ENCODE results near the gene KDM4C. TPM values are rescaled to one million over a fixed set of nuclear protein-coding genes. Genes with fewer than 3 reads are reported as not detected.

The KDM4C gene
- total RNA-seq, 1 donor from 2014 or later: 76.8 TPM

GRCh38 chr9:7139886-7140285 is 382.1 kb downstream of the KDM4C start:
- no peak for DNase-seq (ENCODE audit: low spot score)

DNA sequence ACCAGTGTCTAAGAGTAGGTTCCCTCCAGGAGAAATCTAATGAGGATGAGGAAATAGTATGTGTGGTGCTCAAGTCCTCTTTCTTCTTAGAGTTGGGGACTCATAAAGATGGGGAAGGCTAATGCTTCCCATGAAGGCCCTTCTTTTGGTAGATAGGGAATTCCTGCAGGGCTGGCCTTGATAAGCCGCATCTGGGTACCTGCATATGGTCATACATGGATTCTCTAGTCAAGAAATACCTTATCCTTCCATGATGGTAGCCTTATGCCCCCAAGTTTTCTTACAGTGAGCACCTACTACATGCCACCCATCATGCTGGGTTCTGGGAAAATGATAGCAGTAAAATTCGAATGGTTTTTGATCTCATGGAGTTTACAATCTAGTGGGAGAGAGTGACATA is 382.6 kb downstream of the KDM4C start:
- no peak for DNase-seq (ENCODE audit: low spot score)

GRCh38 chr9:7143645-7144200 is 385.9 kb downstream of the KDM4C start:
- no peak for DNase-seq (ENCODE audit: low spot score)

DNA sequence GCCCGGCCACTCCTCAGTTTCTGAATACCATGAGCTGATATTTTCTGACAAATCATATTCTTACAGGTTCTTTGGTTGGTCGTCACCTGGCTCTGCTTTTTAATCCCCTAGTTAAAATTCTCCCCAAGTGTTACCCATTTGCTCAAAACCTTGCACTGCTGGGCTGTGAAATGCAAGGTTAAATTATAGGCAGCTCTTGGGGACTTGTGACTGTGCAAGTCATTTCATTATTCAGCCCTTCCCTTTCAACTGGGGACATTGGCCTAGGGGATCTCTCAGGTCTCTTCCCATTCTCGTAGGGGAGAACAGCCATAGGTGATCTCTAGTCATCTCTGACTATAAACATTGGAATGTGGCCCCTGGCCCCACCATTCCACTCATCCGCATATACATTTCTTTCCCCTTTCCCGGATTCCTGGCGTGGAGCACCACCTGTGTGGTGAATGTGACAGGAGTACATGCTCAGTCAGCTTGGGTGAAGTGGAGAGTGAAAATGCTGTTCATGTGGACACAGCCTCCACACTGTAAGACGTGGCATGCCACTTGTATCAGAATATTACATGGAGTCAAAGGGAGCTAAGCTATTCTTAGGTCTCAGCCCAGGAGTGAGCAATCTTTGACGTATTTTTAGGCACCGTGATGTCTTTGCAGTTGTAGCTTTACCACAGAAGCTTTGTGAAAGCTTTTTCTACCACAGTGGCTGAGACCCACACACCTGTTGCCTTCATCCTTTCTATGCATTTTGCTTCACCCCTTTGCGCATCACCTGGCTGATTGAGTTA is 386.7 kb downstream of the KDM4C start:
- no peak for DNase-seq (ENCODE audit: low spot score)

- DNase-seq (ENCODE audit: low spot score): no peak
Observed at GRCh38 chr9:7145361-7146069, 387.7 kb downstream of the KDM4C start.

GRCh38 chr9:7146582-7146981 is 388.8 kb downstream of the KDM4C start:
- no peak for DNase-seq (ENCODE audit: low spot score)

DNA sequence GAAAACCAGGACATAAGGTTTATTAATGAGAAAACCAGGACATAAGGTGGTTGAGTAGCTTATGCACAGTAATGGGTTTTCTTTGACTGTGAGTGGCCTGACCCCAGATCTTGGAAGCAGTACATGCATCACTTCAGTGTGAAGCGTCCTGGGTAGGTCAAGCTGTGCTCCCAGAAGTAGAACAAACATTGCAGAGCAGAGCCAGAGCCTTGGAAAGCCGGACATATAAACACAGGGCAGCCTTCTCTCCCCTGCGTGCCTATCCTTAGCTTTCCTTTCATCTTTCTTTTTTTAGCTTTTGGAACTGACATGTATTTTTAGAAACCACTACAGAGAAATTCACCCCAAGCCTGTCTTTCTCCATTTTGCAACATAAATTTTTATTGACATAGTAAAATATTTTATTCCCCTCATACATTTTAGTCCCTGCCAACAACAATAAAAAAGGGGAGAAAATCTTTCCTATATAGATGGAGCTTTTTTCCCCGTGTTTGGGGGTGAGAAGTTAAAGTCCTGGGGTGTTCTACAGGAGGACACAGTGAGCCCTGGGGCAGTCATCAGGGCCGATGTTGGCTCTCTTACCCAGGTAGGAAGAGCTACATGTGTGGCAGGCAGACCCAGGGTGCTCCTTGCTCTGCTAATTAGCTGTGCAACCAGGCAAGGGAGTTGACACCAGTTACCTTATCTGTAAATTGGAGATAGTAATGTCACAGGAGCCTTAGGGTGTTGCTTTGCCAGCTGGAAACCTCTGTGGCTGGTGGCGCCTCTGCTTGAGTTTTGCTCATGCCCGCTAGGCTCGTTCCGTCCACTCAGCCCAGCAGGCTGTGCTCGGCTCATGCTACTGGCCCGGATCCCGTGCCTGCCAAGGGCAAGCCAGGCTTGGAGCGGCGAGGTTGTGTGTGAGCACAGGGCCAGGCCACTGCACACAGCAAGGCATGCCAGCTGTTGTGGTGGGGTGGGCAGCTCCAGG is 389.6 kb downstream of the KDM4C start:
- no peak for DNase-seq (ENCODE audit: low spot score)

DNA sequence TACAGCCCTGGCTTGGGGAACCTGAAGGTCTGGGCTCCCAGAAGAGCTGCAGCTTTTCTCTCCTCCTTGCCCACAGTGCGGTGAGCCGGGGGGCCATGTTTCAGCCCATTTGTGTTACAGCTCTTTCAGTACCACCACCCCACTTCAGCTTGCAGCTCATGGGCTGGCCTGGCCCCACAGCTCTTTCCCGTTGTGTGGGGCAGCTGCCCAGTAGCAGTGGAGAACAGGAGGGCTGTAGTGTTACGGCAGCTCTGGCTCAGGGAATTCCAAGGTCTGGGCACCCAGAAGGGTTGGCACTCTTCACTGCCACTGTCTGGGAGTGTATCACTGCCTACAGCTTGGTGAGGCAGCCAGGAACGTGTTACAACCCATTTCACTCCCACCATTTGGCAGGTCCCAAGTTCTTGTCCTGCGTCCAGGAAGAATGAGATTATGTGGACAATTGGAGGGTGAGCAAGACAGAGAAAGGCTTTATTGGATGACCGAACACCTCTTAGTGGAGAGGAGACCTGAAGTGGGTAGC is 390.5 kb downstream of the KDM4C start:
- no peak for DNase-seq (ENCODE audit: low spot score)

- no peak for DNase-seq (ENCODE audit: low spot score)
Observed at GRCh38 chr9:7149258-7149657, 391.5 kb downstream of the KDM4C start.

DNA sequence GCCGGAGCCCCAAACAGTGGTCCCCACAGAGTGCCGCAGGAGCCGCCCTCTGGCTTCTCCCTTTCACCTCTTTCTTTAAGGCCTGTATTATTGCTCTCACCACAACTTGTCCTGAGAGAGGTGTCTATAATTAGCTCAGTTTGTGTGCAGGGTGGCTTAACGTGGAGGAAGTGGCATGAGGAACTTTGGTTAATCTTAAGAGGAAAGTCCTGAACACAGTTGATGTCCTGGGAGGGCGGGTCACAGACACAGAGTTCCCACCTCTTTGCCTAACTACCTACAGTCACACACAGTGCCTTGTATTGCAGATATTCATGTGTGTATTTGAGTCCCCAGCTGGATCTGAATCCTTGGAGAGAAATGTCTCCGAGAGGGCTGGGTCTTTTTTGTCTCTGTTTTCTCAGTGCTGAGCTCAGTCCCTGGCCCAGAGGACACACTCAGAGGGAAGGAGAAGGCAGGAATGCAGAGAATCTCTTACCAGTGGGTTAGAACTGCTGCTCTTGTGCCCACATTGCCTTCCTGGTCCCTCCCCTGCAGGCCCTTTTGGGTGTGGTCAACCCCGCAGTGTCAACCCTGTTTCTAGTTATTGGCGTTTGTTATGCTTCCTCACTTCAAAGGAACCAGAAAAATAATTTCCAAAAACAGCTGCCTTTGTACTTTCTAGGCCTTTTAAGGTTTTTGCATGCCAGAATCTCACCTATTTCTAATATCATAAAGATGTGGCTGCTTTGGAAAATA is 392.5 kb downstream of the KDM4C start:
- no peak for DNase-seq (ENCODE audit: low spot score)

DNA sequence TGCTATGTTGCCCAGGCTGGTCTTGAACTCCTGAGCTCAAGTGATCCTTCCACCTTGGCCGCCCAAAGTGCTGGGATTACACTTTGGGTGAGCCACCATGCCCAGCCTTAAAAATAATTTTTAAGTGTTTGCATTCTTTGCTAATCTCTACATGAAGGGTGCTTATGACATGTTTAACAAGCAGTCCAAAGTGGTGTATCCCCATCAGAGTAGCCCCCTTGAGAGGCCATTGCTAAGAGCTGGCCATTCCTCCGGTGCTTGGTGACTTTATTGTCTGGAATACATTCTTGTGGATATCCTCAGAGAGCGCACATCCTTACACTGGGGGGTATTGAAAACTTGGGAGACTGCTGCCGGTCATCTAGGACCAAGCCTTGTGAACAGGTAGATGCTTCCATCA is 395.4 kb downstream of the KDM4C start:
- no peak for DNase-seq (ENCODE audit: low spot score)

- DNase-seq (ENCODE audit: low spot score): no peak
Observed at GRCh38 chr9:7153566-7153965, 395.8 kb downstream of the KDM4C start.

DNA sequence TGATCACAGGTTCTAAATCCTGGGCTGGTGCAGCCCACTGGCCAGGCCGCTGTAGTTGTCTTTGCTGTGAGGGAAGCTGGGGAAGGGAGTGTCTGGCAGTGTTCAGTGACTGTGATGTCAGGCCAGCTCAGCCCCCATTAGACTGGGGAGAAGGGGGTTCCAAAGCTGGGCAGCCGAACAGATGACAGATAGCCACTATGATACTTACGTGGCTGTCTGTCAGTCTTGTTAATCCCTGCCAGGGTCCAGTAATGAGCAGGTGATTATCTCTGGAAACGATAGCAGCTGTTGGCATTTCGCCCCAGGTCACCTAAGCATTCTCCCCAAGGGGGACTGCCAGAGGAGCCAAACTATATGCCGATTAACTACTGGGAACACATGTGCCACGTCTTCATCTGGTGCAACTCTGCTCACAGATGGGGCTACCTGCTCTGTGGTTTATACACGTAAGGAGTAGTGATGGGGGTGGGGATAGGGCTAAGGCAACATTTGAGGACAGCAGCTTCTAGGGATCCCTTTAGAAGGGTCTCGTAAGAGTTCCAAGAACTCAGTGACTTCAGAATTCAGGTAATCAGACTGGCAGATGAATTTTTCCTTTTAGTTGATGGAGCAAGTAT is 396.3 kb downstream of the KDM4C start:
- DNase-seq (ENCODE audit: low spot score): no peak

- no peak for DNase-seq (ENCODE audit: low spot score)
Observed at GRCh38 chr9:7154650-7155049, 396.9 kb downstream of the KDM4C start.

- DNase-seq (ENCODE audit: low spot score): no peak
Observed at GRCh38 chr9:7161469-7161868, 403.7 kb downstream of the KDM4C start.

DNA sequence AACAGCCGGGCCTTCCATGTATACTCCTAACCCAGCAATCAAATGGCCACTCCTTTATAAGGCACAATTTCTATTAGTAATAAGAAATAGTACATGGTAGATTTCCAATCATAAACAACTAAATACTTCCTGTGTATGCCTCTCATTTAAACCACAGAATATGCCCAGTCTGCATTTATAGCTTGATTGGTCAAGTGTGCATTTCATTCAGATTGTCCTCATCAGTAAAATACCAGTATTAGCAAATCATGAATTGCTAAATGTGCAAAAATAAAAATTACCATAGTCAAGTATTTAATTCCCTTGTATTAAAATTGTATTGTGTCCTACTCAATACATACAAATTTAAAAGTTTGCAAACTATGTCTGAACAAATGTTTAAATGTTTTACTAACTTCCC is 406.2 kb downstream of the KDM4C start:
- no peak for DNase-seq (ENCODE audit: low spot score)

GRCh38 chr9:7164440-7165330 is 406.9 kb downstream of the KDM4C start:
- no peak for DNase-seq (ENCODE audit: low spot score)

- DNase-seq (ENCODE audit: low spot score): no peak
Observed at GRCh38 chr9:7165331-7165975, 407.7 kb downstream of the KDM4C start.

DNA sequence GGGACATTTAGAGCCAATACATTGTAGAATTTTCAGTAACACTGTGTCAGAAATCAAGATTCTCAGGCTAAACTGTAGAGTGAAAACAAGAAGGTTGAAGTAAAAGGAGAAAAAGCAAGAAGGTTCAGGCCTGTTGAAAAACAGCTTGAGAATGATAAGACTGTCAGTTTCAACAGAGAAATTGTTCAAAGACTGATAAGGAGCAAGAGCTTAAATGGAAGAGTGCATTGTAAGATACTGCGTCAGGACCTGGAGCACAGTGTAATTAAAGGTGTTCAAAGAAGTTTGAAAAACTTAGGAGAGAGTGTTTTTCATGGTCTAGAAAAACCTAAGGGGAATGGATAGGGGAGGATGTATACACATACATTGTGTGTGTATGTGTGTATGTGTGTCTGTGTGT is 408.3 kb downstream of the KDM4C start:
- DNase-seq (ENCODE audit: low spot score): no peak

Data from ureter (tissue), 1 donor.